H9 (cell line): ENCODE measurements around the gene GPALPP1. TPM values are rescaled to one million over a fixed set of nuclear protein-coding genes. Genes with fewer than 3 reads are reported as not detected.

Experiments
- DNase-seq: peaks from one replicate; pipeline ENCODE4 v3.0.0-alpha.2; 2017
- H2AFZ ChIP-seq: one replicate; pipeline ENCODE4 v1.6.1; 2013; ENCODE audit warnings: mild to moderate bottlenecking, low read length, control low read depth, moderate library complexity
- H2AK5ac ChIP-seq: 2 replicates; pipeline ENCODE4 v1.6.1; 2013; ENCODE audit warnings: low read length, control low read depth, mixed read lengths; ENCODE audit not compliant: insufficient read length
- H2BK120ac ChIP-seq: one replicate; pipeline ENCODE4 v1.6.1; 2013; ENCODE audit warnings: low read depth, mild to moderate bottlenecking, low read length, control low read depth, inconsistent platforms; ENCODE audit not compliant: poor library complexity, severe bottlenecking
- H2BK12ac ChIP-seq: 2 replicates; pipeline ENCODE4 v1.6.1; 2013; ENCODE audit warnings: low read length, control low read depth, mixed read lengths, low read depth; ENCODE audit not compliant: insufficient read length
- H2BK15ac ChIP-seq: 2 replicates; pipeline ENCODE4 v1.6.1; 2013; ENCODE audit warnings: low read depth, low read length, control low read depth
- H2BK20ac ChIP-seq: one replicate; pipeline ENCODE4 v1.6.1; 2013; ENCODE audit warnings: low read depth, mild to moderate bottlenecking, low read length, control low read depth, inconsistent platforms; ENCODE audit not compliant: poor library complexity, severe bottlenecking
- H2BK5ac ChIP-seq: 2 replicates; pipeline ENCODE4 v1.6.1; 2013; ENCODE audit warnings: low read length, control low read depth, mixed read lengths; ENCODE audit not compliant: insufficient read length
- H3K14ac ChIP-seq: 2 replicates; pipeline ENCODE4 v1.6.1; 2013; ENCODE audit warnings: low read length, control low read depth; ENCODE audit not compliant: insufficient read depth
- H3K18ac ChIP-seq: 2 replicates; pipeline ENCODE4 v1.6.1; 2013; ENCODE audit warnings: low read depth, mild to moderate bottlenecking, mixed read lengths, low read length, control low read depth; ENCODE audit not compliant: insufficient read length
- H3K23ac ChIP-seq: 2 replicates; pipeline ENCODE4 v1.6.1; 2013; ENCODE audit warnings: low read length, control low read depth, mixed read lengths, low read depth; ENCODE audit not compliant: insufficient read length
- H3K23me2 ChIP-seq: 2 replicates; pipeline ENCODE4 v1.6.1; 2013; ENCODE audit warnings: low read depth, mild to moderate bottlenecking, mixed read lengths, low read length, control low read depth; ENCODE audit not compliant: insufficient read length, poor library complexity, severe bottlenecking
- H3K27ac ChIP-seq: 2 replicates; pipeline ENCODE4 v1.5.1; 2013; ENCODE audit warnings: low read length, control low read depth, mixed read lengths, low read depth; ENCODE audit not compliant: insufficient read length
- H3K27me3 ChIP-seq: 2 replicates; pipeline ENCODE4 v1.6.1; 2013; ENCODE audit warnings: low read length, control low read depth, inconsistent platforms; ENCODE audit not compliant: insufficient read depth
- H3K4ac ChIP-seq: 2 replicates; pipeline ENCODE4 v1.6.1; 2013; ENCODE audit warnings: low read depth, mild to moderate bottlenecking, control low read depth, inconsistent platforms, low read length, moderate library complexity
- H3K4me1 ChIP-seq: 2 replicates; pipeline ENCODE4 v1.6.1; 2013; ENCODE audit warnings: low read length, control low read depth, inconsistent platforms; ENCODE audit not compliant: insufficient read depth
- H3K4me2 ChIP-seq: 2 replicates; pipeline ENCODE4 v1.6.1; 2013; ENCODE audit warnings: low read length, control low read depth, mixed read lengths; ENCODE audit not compliant: insufficient read length, insufficient read depth
- H3K56ac ChIP-seq: 2 replicates; pipeline ENCODE4 v1.6.1; 2013; ENCODE audit warnings: low read depth, mild to moderate bottlenecking, mixed read lengths, low read length, control low read depth; ENCODE audit not compliant: insufficient read length
- H3K79me1 ChIP-seq: 2 replicates; pipeline ENCODE4 v1.6.1; 2013; ENCODE audit warnings: low read depth, mild to moderate bottlenecking, moderate library complexity, low read length, control low read depth, inconsistent platforms; ENCODE audit not compliant: insufficient read depth, poor library complexity, severe bottlenecking
- H3K79me2 ChIP-seq: 2 replicates; pipeline ENCODE4 v1.6.1; 2013; ENCODE audit warnings: low read length, control low read depth, inconsistent platforms; ENCODE audit not compliant: insufficient read depth
- H3K9ac ChIP-seq: 2 replicates; pipeline ENCODE4 v1.6.1; 2013; ENCODE audit warnings: low read length, control low read depth, mixed read lengths; ENCODE audit not compliant: insufficient read length; ENCODE audit errors: extremely low read depth
- H3K9me3 ChIP-seq: one replicate; pipeline ENCODE4 v1.6.1; 2013; ENCODE audit warnings: low read depth, low read length, inconsistent platforms; ENCODE audit not compliant: control insufficient read depth
- H3T11ph ChIP-seq: one replicate; pipeline ENCODE4 v1.6.1; 2013; ENCODE audit warnings: mild to moderate bottlenecking, low read length, control low read depth, inconsistent platforms
- H4K20me1 ChIP-seq: one replicate; pipeline ENCODE4 v1.6.1; 2013; ENCODE audit not compliant: control insufficient read depth, insufficient read length, insufficient read depth
- H4K5ac ChIP-seq: 2 replicates; pipeline ENCODE4 v1.6.1; 2013; ENCODE audit warnings: low read depth, mild to moderate bottlenecking, mixed read lengths, low read length, control low read depth; ENCODE audit not compliant: insufficient read length
- H4K8ac ChIP-seq: replicated peaks from 2 replicates; pipeline ENCODE4 v1.6.1; 2013; ENCODE audit warnings: low read length, control low read depth, mixed read lengths, low read depth; ENCODE audit not compliant: insufficient read length
- H4K91ac ChIP-seq: 2 replicates; pipeline ENCODE4 v1.6.1; 2013; ENCODE audit warnings: low read depth, mild to moderate bottlenecking, moderate library complexity, mixed read lengths, low read length, control low read depth; ENCODE audit not compliant: insufficient read length
- H3K27ac Mint-ChIP-seq, 3 experiments: 2 replicates in 2 of 3; 3 replicates in 1 of 3; pipeline ENCODE4 v1.8.0; 2020 to 2021; ENCODE audit warnings: mixed read lengths in 3 of 3, mild to moderate bottlenecking in 1 of 3, moderate library complexity in 1 of 3
- H3K27me3 Mint-ChIP-seq: 2 replicates; pipeline ENCODE4 v1.8.0; 2021; ENCODE audit warnings: low read depth, mild to moderate bottlenecking, moderate library complexity, mixed read lengths
- H3K36me3 Mint-ChIP-seq, 3 experiments: 2 replicates in 2 of 3; 3 replicates in 1 of 3; pipeline ENCODE4 v1.8.0; 2020 to 2021; ENCODE audit warnings: low read depth in 3 of 3, mixed read lengths in 3 of 3; ENCODE audit not compliant: insufficient read depth in 1 of 3
- H3K4me1 Mint-ChIP-seq, 2 experiments: 2 replicates each; pipeline ENCODE4 v1.8.0; 2020; ENCODE audit warnings: mixed read lengths in 2 of 2
- H3K4me3 Mint-ChIP-seq, 2 experiments: 2 replicates in 1 of 2; 3 replicates in 1 of 2; pipeline ENCODE4 v1.8.0; 2020 to 2021; ENCODE audit warnings: mild to moderate bottlenecking in 2 of 2, mixed read lengths in 2 of 2, moderate library complexity in 1 of 2
- H3K9me3 Mint-ChIP-seq, 2 experiments: 2 replicates in 1 of 2; 3 replicates in 1 of 2; pipeline ENCODE4 v1.8.0; 2020; ENCODE audit warnings: mild to moderate bottlenecking in 2 of 2, mixed read lengths in 2 of 2, moderate library complexity in 1 of 2
- WGBS: extraction: QIAGEN DNeasy Blood & Tissue Kit; methylation state at CpG from one replicate; pipeline ENCODE4 v1.1.7; 2013; ENCODE audit warnings: missing lambda C conversion rate, low lambda C conversion rate, mixed read lengths; ENCODE audit not compliant: insufficient read length; ENCODE audit errors: extremely low coverage; 5-methylcytosine and 5-hydroxymethylcytosine counted together
- total RNA-seq: library from RNA; stranded (reverse); gene quantifications from 2 replicates; pipeline ENCODE4 v1.2.1, GENCODE V29; 2021
- TF ChIP-seq, protein P1 (sequence below): fragments of 200-600 bp; sonication (generic); conservative IDR thresholded peaks from 3 replicates; pipeline ENCODE4 v1.8.0; 2021; ENCODE audit warnings: antibody characterized with exemption, mild to moderate bottlenecking

GPALPP1 gene
- total RNA-seq, 1 experiment from 2014 or later, result 21.9 TPM

DNA sequence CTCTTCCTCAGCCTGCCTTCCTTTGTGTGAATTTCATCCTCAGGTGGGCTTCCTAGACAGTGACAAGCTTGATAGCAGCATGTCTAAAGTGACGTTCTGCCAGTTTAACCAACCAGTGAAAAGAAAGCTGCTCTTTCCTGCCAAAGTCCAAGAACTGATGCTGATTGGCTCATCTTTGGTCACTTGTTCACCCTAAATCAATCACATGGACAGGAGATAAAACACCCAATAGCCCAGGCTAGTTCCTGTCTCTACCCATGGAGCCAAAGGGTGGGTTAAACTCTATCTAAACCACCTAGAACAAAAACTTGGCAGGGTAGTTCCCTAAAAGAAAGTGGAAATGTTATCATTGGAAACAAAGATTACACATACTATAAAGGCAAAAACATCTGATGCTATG, 50.8 kb downstream of the GPALPP1 start:
- Histone ChIP-seq H2BK20ac (no peak overlapping the region), H3K4ac (no peak overlapping the region), H2BK12ac (no peak overlapping the region), H3K79me1 (no peaks in the 10 kb centered on the region), H2AFZ (no peak overlapping the region), H2BK5ac (no peak overlapping the region), H3K4me2 (no peak overlapping the region), H4K20me1 (no peaks in the 10 kb centered on the region), H3T11ph (no peak overlapping the region), H3K14ac (no peak overlapping the region), H4K91ac (no peak overlapping the region), H3K9ac (no peak overlapping the region), H4K8ac (no peak overlapping the region), H3K23ac (no peak overlapping the region), H3K23me2 (no peaks in the 10 kb centered on the region), H3K27me3 (no peaks in the 10 kb centered on the region), H2BK15ac (no peak overlapping the region), H3K9me3 (no peaks in the 10 kb centered on the region), H2BK120ac (no peak overlapping the region), H4K5ac (no peak overlapping the region), H2AK5ac (no peak overlapping the region), H3K56ac (no peak overlapping the region), H3K27ac (no peak overlapping the region), H3K18ac (no peak overlapping the region), H3K4me1 (no peaks in the 10 kb centered on the region), H3K79me2 (no peaks in the 10 kb centered on the region)
- H3K27ac Mint-ChIP-seq, result no peak overlapping the region; a peak in 1 of 7 replicates
- DNase-seq, result no peak
- no CpG with 5 or more reads among the region's 1 CpG for WGBS
- H3K36me3 Mint-ChIP-seq, result no peaks in the 10 kb centered on the region
- TF ChIP-seq, protein P1, sequence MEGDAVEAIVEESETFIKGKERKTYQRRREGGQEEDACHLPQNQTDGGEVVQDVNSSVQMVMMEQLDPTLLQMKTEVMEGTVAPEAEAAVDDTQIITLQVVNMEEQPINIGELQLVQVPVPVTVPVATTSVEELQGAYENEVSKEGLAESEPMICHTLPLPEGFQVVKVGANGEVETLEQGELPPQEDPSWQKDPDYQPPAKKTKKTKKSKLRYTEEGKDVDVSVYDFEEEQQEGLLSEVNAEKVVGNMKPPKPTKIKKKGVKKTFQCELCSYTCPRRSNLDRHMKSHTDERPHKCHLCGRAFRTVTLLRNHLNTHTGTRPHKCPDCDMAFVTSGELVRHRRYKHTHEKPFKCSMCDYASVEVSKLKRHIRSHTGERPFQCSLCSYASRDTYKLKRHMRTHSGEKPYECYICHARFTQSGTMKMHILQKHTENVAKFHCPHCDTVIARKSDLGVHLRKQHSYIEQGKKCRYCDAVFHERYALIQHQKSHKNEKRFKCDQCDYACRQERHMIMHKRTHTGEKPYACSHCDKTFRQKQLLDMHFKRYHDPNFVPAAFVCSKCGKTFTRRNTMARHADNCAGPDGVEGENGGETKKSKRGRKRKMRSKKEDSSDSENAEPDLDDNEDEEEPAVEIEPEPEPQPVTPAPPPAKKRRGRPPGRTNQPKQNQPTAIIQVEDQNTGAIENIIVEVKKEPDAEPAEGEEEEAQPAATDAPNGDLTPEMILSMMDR, result no peak
- H3K4me1 Mint-ChIP-seq, result peaks cover 2 to 9% of the 10 kb centered on the region in 2 experiments; a peak in 1 of 4 replicates
- no peaks in the 10 kb centered on the region for H3K27me3 Mint-ChIP-seq
- no peak overlapping the region for H3K4me3 Mint-ChIP-seq
- no peaks in the 10 kb centered on the region for H3K9me3 Mint-ChIP-seq
